Left renal cortex interstitium (tissue), 4 donors: ENCODE measurements around the gene ENAH. TPM values are rescaled to one million over a fixed set of nuclear protein-coding genes. Genes with fewer than 3 reads are reported as not detected.

ENCODE experiments used
- DNase-seq, 4 donors: peaks; one replicate each; pipeline ENCODE4 v3.0.0-alpha.2; 2013; ENCODE audit warnings: low read depth in 4 of 4, low spot score in 2 of 4, missing footprints in 1 of 4
- polyA plus RNA-seq, 4 donors: library from polyadenylated mRNA; unstranded; fragments of 120-200 nt; gene quantifications; one replicate each; pipeline ENCODE4 v1.2.1, GENCODE V29; 2013; ENCODE audit not compliant: insufficient read length in 4 of 4

Gene ENAH
- polyA plus RNA-seq, 4 donors: 97.9 to 114 (median 105) TPM

- DNase-seq: no peak
These were observed 144.2 kb downstream of the ENAH start for GRCh38 chr1:225508538-225509375.

- no peak for DNase-seq
These were observed 146.2 kb downstream of the ENAH start for GRCh38 chr1:225506727-225507126.

GRCh38 chr1:225504776-225505175, 148.1 kb downstream of the ENAH start:
- no peak for DNase-seq

GRCh38 chr1:225500624-225501192, 152.2 kb downstream of the ENAH start:
- DNase-seq: no peak

- no peak for DNase-seq
These were observed 154.3 kb downstream of the ENAH start for GRCh38 chr1:225498549-225499136.

- DNase-seq: no peak
These were observed 158.0 kb downstream of the ENAH start for GRCh38 chr1:225494789-225495359.

GRCh38 chr1:225493591-225494246, 159.2 kb downstream of the ENAH start:
- no peak for DNase-seq

GRCh38 chr1:225488676-225489075, 164.2 kb downstream of the ENAH start:
- DNase-seq: no peak

GRCh38 chr1:225486856-225487255, 166.1 kb downstream of the ENAH start:
- no peak for DNase-seq

- no peak for DNase-seq
These were observed 166.9 kb downstream of the ENAH start for GRCh38 chr1:225485991-225486530.

- no peak for DNase-seq
These were observed 167.7 kb downstream of the ENAH start for GRCh38 chr1:225485226-225485625.

- no peak for DNase-seq
These were observed 168.2 kb downstream of the ENAH start for GRCh38 chr1:225484657-225485214.

GRCh38 chr1:225483818-225484656, 168.9 kb downstream of the ENAH start:
- DNase-seq: no peak

GRCh38 chr1:225482421-225482950, 170.4 kb downstream of the ENAH start:
- DNase-seq: no peak

GRCh38 chr1:225481738-225482137, 171.2 kb downstream of the ENAH start:
- DNase-seq: no peak

- no peak for DNase-seq
These were observed 172.0 kb downstream of the ENAH start for GRCh38 chr1:225480825-225481434.

- DNase-seq: no peak
These were observed 172.8 kb downstream of the ENAH start for GRCh38 chr1:225479996-225480720.

GRCh38 chr1:225479341-225479740, 173.6 kb downstream of the ENAH start:
- no peak for DNase-seq
